GM12878 (cell line): ENCODE measurements around the gene PISD. TPM values are rescaled to one million over a fixed set of nuclear protein-coding genes. Genes with fewer than 3 reads are reported as not detected.
A peak's percentile ranks its signal among the peaks of the same experiment; 100 is the strongest.

ENCODE experiments used
- ATF7 ChIP-seq: fragments of 450-650 bp; IDR thresholded peaks from 2 replicates; pipeline ENCODE4 v1.6.1; 2016; ENCODE audit warnings: low read depth, mild to moderate bottlenecking
- BACH1 ChIP-seq: fragments of 450-650 bp; IDR thresholded peaks from 2 replicates; pipeline ENCODE4 v1.6.1; 2017; ENCODE audit warnings: mild to moderate bottlenecking, borderline replicate concordance
- BMI1 ChIP-seq: fragments of 450-650 bp; IDR thresholded peaks from 2 replicates; pipeline ENCODE4 v1.6.1; 2016; ENCODE audit warnings: mild to moderate bottlenecking, moderate library complexity, borderline replicate concordance
- CREB1 ChIP-seq: IDR thresholded peaks from 2 replicates; pipeline ENCODE4 v1.6.1; 2012; ENCODE audit warnings: low read depth, mild to moderate bottlenecking, inconsistent platforms
- DPF2 ChIP-seq: fragments of 450-650 bp; IDR thresholded peaks from 2 replicates; pipeline ENCODE4 v1.6.1; 2017; ENCODE audit warnings: mild to moderate bottlenecking
- ESRRA ChIP-seq: IDR thresholded peaks from 2 replicates; pipeline ENCODE4 v1.6.1; 2012; ENCODE audit warnings: mild to moderate bottlenecking, low read length, improper control_type of control experiment
- MEF2B ChIP-seq: fragments of 450-650 bp; IDR thresholded peaks from 2 replicates; pipeline ENCODE4 v1.6.1; 2018; ENCODE audit warnings: mild to moderate bottlenecking, moderate library complexity; ENCODE audit not compliant: partially characterized antibody, poor library complexity, severe bottlenecking
- MXI1 ChIP-seq: fragments of 150-350 bp; IDR thresholded peaks from 2 replicates; pipeline ENCODE4 v1.6.1; 2011; ENCODE audit warnings: low read depth, mild to moderate bottlenecking, inconsistent platforms, low read length, improper control_type of control experiment
- NR2F1 ChIP-seq: fragments of 450-650 bp; conservative IDR thresholded peaks from 2 replicates; pipeline ENCODE4 v1.6.1; 2017; ENCODE audit warnings: mild to moderate bottlenecking
- PAX5 ChIP-seq: IDR thresholded peaks from 2 replicates; pipeline ENCODE4 v1.6.1; 2011; ENCODE audit warnings: low read depth, low read length, borderline replicate concordance
- ZNF217 ChIP-seq: fragments of 450-650 bp; IDR thresholded peaks from 2 replicates; pipeline ENCODE4 v1.6.1; 2017; ENCODE audit warnings: antibody characterized with exemption, mild to moderate bottlenecking
- ZNF274 ChIP-seq: IDR thresholded peaks from one replicate; pipeline ENCODE4 v1.8.0; 2011; ENCODE audit not compliant: insufficient read length, insufficient read depth
- polyA plus RNA-seq, 11 experiments: library from polyadenylated mRNA; depleted of rRNA in 4 of 11; unstranded in 6 of 11; stranded (reverse) in 5 of 11; fragments of >200 nt; fragmentation: Nextera tagmentation in 4 of 11; fragmentation: Illumina TruSeq in 1 of 11; extraction: Ambion mirVana in 4 of 11; extraction: Trizol in 1 of 11; gene quantifications; 1 replicate in 1 of 11; 2 replicates in 10 of 11; pipeline versions ENCODE4 v1.2.1 to v1.2.3, GENCODE V29; 2011 to 2016; ENCODE audit warnings: inconsistent platforms in 2 of 11, missing spikeins in 2 of 11, low read depth in 1 of 11
- total RNA-seq, 4 experiments: library from RNA; depleted of rRNA in 3 of 4; stranded (reverse); fragments of >200 nt in 3 of 4; fragmentation: Illumina TruSeq in 1 of 4; extraction: Trizol in 1 of 4; gene quantifications; 2 replicates each; pipeline versions ENCODE4 v1.2.1 to v1.2.3, GENCODE V29; 2013 to 2021
- TF ChIP-seq, protein P1 (sequence below): fragments of 450-650 bp; IDR thresholded peaks from 2 replicates; pipeline ENCODE4 v1.6.1; 2017; ENCODE audit warnings: mild to moderate bottlenecking, moderate library complexity
- TF ChIP-seq, protein P2 (sequence below): IDR thresholded peaks from 2 replicates; pipeline ENCODE4 v1.6.1; 2012; ENCODE audit warnings: mild to moderate bottlenecking, low read depth, low read length
- TF ChIP-seq, protein P3 (sequence below): IDR thresholded peaks from 2 replicates; pipeline ENCODE4 v1.6.1; 2011; ENCODE audit warnings: mild to moderate bottlenecking, low read depth, low read length, moderate library complexity; ENCODE audit not compliant: insufficient replicate concordance
- TF ChIP-seq, protein P4 (sequence below): fragments of 450-650 bp; IDR thresholded peaks from 2 replicates; pipeline ENCODE4 v1.6.1; 2017; ENCODE audit warnings: mild to moderate bottlenecking, moderate library complexity

PISD gene
- total and polyA plus RNA-seq, 10 of the 15 experiments (the other 5 are each of a cell fraction or from before 2014, with no cell fraction given), result 25.8 to 62.7 (median 45.8) TPM

DNA sequence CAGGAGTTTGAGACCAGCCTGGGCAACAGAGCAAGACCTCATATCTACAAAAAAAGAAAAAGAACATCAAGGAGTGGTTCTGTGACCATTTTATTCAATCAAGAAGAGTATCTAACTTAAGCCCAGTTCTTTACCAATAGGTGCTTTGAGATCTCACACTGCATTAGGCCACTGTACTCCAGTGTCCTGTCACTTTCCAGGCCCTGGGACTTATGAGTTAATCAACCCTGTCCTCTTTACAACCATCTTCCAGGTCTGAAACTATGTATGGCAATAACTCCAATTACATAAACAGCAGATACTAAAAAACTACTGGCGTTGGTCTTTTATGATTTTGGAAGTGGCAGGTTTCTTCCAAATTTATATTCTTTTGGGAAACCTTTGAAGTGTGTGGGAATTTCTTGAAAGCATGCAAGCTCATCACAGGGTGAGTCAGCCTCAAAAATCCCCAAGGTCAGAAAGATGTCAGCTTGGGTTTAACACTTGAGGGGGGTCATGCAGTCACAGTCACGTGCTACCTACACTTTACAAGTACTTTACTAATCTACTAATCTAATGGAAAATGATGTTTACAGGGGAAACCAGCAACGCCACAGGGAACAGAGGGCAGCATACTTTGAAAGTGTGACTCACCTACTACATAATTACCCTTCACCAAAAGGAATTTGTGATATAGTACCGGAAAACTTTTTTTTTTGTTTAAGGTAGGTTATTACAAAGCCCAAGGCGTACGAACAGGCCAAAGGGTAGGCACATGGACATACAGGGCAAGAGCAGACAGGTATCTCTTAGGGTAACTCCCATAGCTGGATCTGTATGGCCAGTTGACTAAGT lies 15.6 kb downstream of the PISD start (continued):
- TF ChIP-seq PAX5, result peak; percentile 71; the same call in 1 of the 2 replicates
- peak; percentile 60; the same call in 1 of the 2 replicates for TF ChIP-seq MXI1
- no peak for TF ChIP-seq ZNF274
- 0 out of 2 replicates have a peak, but pooled peaks have one; percentile 53 for TF ChIP-seq ZNF217
- peak; percentile 76 for TF ChIP-seq DPF2
- peak; percentile 73 for TF ChIP-seq MEF2B
- TF ChIP-seq, protein P1, sequence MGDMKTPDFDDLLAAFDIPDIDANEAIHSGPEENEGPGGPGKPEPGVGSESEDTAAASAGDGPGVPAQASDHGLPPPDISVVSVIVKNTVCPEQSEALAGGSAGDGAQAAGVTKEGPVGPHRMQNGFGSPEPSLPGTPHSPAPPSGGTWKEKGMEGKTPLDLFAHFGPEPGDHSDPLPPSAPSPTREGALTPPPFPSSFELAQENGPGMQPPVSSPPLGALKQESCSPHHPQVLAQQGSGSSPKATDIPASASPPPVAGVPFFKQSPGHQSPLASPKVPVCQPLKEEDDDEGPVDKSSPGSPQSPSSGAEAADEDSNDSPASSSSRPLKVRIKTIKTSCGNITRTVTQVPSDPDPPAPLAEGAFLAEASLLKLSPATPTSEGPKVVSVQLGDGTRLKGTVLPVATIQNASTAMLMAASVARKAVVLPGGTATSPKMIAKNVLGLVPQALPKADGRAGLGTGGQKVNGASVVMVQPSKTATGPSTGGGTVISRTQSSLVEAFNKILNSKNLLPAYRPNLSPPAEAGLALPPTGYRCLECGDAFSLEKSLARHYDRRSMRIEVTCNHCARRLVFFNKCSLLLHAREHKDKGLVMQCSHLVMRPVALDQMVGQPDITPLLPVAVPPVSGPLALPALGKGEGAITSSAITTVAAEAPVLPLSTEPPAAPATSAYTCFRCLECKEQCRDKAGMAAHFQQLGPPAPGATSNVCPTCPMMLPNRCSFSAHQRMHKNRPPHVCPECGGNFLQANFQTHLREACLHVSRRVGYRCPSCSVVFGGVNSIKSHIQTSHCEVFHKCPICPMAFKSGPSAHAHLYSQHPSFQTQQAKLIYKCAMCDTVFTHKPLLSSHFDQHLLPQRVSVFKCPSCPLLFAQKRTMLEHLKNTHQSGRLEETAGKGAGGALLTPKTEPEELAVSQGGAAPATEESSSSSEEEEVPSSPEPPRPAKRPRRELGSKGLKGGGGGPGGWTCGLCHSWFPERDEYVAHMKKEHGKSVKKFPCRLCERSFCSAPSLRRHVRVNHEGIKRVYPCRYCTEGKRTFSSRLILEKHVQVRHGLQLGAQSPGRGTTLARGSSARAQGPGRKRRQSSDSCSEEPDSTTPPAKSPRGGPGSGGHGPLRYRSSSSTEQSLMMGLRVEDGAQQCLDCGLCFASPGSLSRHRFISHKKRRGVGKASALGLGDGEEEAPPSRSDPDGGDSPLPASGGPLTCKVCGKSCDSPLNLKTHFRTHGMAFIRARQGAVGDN, result peak; percentile 90
- TF ChIP-seq, protein P2, sequence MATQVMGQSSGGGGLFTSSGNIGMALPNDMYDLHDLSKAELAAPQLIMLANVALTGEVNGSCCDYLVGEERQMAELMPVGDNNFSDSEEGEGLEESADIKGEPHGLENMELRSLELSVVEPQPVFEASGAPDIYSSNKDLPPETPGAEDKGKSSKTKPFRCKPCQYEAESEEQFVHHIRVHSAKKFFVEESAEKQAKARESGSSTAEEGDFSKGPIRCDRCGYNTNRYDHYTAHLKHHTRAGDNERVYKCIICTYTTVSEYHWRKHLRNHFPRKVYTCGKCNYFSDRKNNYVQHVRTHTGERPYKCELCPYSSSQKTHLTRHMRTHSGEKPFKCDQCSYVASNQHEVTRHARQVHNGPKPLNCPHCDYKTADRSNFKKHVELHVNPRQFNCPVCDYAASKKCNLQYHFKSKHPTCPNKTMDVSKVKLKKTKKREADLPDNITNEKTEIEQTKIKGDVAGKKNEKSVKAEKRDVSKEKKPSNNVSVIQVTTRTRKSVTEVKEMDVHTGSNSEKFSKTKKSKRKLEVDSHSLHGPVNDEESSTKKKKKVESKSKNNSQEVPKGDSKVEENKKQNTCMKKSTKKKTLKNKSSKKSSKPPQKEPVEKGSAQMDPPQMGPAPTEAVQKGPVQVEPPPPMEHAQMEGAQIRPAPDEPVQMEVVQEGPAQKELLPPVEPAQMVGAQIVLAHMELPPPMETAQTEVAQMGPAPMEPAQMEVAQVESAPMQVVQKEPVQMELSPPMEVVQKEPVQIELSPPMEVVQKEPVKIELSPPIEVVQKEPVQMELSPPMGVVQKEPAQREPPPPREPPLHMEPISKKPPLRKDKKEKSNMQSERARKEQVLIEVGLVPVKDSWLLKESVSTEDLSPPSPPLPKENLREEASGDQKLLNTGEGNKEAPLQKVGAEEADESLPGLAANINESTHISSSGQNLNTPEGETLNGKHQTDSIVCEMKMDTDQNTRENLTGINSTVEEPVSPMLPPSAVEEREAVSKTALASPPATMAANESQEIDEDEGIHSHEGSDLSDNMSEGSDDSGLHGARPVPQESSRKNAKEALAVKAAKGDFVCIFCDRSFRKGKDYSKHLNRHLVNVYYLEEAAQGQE, result no peak
- peak; percentile 96 for TF ChIP-seq NR2F1
- TF ChIP-seq, protein P3, sequence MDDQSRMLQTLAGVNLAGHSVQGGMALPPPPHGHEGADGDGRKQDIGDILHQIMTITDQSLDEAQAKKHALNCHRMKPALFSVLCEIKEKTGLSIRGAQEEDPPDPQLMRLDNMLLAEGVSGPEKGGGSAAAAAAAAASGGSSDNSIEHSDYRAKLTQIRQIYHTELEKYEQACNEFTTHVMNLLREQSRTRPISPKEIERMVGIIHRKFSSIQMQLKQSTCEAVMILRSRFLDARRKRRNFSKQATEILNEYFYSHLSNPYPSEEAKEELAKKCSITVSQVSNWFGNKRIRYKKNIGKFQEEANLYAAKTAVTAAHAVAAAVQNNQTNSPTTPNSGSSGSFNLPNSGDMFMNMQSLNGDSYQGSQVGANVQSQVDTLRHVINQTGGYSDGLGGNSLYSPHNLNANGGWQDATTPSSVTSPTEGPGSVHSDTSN, result no peak
- TF ChIP-seq ESRRA, result peak; percentile 93; the same call in 1 of the 2 replicates
- no peak; the same call in 1 of the 2 replicates for TF ChIP-seq BMI1
- TF ChIP-seq ATF7, result peak; percentile 81
- TF ChIP-seq, protein P4, sequence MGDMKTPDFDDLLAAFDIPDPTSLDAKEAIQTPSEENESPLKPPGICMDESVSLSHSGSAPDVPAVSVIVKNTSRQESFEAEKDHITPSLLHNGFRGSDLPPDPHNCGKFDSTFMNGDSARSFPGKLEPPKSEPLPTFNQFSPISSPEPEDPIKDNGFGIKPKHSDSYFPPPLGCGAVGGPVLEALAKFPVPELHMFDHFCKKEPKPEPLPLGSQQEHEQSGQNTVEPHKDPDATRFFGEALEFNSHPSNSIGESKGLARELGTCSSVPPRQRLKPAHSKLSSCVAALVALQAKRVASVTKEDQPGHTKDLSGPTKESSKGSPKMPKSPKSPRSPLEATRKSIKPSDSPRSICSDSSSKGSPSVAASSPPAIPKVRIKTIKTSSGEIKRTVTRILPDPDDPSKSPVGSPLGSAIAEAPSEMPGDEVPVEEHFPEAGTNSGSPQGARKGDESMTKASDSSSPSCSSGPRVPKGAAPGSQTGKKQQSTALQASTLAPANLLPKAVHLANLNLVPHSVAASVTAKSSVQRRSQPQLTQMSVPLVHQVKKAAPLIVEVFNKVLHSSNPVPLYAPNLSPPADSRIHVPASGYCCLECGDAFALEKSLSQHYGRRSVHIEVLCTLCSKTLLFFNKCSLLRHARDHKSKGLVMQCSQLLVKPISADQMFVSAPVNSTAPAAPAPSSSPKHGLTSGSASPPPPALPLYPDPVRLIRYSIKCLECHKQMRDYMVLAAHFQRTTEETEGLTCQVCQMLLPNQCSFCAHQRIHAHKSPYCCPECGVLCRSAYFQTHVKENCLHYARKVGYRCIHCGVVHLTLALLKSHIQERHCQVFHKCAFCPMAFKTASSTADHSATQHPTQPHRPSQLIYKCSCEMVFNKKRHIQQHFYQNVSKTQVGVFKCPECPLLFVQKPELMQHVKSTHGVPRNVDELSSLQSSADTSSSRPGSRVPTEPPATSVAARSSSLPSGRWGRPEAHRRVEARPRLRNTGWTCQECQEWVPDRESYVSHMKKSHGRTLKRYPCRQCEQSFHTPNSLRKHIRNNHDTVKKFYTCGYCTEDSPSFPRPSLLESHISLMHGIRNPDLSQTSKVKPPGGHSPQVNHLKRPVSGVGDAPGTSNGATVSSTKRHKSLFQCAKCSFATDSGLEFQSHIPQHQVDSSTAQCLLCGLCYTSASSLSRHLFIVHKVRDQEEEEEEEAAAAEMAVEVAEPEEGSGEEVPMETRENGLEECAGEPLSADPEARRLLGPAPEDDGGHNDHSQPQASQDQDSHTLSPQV, result 0 out of 2 replicates have a peak, but pooled peaks have one; percentile 21
- 0 out of 2 replicates have a peak, but pooled peaks have one; percentile 47 for TF ChIP-seq BACH1
- no peak for TF ChIP-seq CREB1
